GM20431 (cell line): ENCODE results near the gene HLA-E.
"Not testable (repeated sequence)": the region's sequence is repeated elsewhere in the genome, so short reads cannot be mapped to it uniquely, and the experiment has no call there.

Experiments
- in situ Hi-C: fragments of 300-500 bp; cut with MseI, MboI; formaldehyde crosslinking; loops from one replicate; pipeline ENCODE4 v1.15.0; 2020; ENCODE audit warnings: low sequenced_read_pairs; ENCODE audit not compliant: unreplicated experiment

HLA-E gene

DNA sequence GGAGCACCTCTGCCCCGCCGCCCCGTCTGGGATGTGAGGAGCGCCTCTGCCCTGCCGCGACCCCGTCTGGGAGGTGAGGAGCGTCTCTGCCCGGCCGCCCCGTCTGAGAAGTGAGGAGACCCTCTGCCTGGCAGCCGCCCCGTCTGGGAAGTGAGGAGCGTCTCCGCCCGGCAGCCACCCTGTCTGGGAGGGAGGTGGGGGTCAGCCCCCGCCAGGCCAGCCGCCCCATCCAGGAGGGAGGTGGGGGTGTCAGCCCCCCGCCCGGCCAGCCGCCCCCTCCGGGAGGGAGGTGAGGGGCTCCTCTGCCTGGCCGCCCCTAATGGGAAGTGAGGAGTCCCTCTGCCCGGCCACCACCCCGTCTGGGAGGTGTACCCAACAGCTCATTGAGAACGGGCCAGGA is 14.2 kb upstream of the HLA-E start:
- in situ Hi-C loops: not testable (repeated sequence)

DNA sequence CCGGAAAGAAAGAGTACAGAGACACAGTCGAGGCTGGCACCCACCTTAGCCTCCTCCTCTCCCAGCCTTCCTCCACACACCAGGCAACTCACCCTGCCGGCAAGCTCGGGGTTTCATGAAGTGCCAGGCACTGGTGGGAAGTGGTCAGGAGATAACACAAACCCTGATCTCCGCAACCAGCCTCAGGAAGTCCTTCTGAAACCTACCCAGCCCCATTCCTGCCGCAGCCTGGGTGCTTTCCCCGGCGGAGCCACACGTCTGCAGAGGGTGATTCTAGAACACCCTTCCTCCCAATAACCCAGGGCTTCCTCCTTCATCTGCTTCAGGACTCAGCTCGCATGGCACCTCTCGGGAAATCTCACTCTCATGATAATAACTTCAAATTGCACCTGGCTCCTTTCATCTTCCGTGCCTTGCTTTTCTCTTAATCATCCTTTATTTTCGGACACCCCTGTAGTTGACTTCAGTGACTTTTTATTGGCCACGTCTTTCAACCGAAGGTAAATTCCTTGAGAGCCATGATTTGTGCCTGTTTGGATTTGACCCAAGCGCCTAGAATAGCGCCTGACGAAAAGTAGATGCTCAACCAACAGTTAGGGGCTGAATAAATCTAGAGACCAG is 8.7 kb upstream of the HLA-E start:
- in situ Hi-C loops: loop anchor here (5.0 kb wide), 1 partner anchor 57 kb away; no protein-coding TSS in a partner anchor

DNA sequence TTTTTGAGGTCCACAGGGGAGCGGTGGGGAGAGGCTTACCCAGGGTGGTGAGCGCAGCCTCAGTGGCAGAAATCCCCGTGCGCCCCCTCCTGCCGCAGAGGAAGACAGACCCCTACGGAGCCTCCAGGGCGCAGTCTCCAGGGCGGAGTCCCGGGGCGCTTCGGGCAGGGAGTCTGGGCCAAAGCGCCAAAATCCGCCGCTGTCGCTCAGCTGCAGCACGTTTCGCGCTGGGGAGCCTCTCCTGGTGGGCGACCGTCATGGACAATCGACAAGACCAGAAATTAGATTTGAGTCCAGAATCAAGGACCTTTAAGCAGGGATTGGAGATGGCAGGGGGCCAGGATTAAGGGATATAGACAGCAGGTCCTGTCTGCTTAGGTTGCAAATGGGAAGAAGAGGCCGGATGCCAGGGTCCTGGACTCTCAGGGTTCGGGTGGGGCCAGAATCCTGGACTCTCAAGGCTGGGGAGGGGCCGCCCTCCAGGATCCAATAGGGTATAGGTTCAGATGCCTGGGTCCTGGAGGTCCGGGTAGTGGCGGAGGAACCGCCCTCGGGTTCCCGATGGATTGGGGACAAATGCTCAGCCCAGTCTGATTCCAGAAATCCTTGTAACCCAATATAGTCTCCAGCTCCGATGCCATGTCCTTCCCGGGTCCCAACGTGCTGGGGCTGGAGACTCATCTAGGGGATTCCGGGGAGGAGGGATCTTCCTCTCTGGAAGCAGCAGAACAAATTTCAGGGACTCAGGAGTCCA is 7.9 kb upstream of the HLA-E start:
- in situ Hi-C loops: loop anchor here (5.0 kb wide), 1 partner anchor 56 kb away; no protein-coding TSS in a partner anchor

DNA sequence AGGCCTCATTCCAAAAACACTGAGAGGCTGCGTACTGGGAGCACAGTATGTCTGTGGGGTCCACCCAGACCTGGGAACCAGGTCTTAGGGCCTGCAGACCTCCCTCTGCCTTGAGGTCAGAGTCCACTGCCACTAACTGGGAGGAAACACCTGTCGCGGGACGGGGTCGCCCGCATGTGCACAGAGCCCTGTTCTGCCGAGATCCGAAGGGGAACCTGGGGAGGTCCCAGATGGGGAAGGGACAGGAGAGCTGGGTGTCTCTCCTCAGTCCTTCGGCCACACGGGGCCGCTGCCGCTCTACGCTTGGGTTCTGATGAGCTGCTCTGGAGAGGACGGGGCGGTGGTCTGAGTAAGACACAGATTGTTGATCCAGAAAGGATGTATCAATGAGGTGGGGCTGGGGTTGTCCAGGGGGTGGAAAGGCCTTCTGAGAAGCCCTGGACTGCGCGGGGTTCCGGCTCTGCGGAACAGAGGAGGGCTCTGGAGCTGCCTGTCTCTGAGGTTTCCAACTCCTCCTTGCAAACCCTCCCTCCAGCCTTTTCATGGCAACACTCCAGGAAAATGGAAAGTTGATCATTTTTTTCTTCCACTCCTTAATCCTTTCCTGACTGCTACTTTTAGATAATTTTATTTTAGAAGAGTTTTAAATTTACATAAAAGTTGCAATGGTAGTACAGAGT is 7.2 kb upstream of the HLA-E start:
- in situ Hi-C loops: loop anchor here (5.0 kb wide), 1 partner anchor 55 kb away; no protein-coding TSS in a partner anchor

DNA sequence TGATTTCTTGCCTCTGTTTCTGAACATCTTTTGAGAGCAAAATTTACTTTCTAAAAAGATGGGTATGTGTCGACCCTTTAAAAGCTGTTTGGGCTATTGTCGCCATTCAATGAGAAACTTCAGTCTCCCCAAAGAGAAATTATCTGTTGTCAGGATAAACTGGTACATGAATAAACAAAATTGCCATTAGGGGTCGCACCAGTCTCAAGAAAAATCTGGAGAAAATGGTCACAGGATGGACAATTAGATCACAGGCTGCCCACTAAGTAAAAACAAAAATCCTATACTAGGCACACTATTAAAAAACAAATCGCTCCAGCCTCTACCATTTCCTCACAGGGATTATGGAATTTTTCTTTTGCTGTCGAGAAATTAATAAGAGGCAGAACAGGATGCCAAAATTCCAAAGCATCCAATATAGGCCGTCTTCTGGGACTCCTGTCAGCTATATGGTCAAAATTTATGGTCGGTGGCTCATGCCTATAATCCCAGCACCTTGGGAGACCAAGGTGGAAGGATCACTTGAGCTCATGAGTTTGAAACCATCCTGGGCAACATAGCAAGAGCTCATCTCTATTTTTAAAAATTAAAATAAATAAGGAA is 5.5 kb upstream of the HLA-E start:
- in situ Hi-C loops: loop anchor here (5.0 kb wide), 1 partner anchor 54 kb away; no protein-coding TSS in a partner anchor

DNA sequence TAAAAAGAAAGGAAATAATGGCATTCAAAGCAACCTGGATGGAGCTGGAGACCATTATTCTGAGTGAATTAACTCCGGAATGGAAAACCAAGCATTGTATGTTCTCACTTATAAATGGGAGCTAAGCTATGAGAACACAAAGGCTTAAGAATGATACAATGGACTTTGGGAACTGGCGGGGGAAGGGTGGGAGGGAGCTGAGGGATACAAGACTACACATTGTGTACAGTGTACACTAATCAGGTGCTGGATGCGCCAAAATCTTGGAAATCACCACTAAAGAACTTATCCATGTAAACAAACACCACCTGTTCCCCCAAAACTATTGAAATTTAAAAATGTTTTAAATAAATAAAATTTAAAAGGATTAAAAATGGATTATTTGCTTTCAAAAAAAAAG is 4.1 kb upstream of the HLA-E start:
- in situ Hi-C loops: no loop called here

DNA sequence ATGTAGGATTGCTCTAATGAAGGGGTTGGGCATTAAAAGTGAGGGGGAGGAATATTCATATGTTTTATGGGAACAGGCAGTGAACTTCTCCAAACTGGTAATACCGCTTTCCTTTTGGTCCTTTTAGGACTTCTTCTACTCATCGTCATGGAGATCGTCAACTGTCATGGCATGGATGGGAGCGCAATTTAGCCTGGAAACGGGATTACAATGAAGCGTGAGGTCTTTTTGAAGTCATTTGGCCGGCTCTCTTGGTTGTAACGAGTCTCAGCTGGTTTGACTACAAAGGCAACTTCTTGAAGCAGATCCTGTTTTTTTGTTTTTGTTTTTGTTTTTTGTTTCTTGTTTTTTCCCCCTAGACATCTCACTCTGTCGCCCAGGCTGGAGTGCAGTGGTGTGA is 1.4 kb upstream of the HLA-E start:
- in situ Hi-C loops: no loop called here

DNA sequence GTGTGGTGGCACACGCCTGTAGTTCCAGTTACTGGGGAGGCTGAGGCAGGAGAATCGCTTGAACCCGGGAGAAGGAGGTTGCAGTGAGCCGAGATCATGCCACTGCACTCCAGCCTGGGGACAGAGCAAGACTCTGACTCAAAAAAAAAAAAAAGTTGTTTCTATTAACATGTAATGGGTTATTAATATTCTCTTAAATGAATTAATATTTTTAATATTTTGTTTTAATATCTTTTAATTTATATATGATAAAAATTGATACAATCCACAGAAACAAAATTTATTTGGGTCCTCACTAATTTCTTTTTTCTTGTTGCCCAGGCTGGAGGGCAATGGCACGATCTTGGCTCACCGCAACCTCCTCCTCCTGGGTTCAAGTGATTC is 620 bp upstream of the HLA-E start:
- in situ Hi-C loops: not testable (repeated sequence)

DNA sequence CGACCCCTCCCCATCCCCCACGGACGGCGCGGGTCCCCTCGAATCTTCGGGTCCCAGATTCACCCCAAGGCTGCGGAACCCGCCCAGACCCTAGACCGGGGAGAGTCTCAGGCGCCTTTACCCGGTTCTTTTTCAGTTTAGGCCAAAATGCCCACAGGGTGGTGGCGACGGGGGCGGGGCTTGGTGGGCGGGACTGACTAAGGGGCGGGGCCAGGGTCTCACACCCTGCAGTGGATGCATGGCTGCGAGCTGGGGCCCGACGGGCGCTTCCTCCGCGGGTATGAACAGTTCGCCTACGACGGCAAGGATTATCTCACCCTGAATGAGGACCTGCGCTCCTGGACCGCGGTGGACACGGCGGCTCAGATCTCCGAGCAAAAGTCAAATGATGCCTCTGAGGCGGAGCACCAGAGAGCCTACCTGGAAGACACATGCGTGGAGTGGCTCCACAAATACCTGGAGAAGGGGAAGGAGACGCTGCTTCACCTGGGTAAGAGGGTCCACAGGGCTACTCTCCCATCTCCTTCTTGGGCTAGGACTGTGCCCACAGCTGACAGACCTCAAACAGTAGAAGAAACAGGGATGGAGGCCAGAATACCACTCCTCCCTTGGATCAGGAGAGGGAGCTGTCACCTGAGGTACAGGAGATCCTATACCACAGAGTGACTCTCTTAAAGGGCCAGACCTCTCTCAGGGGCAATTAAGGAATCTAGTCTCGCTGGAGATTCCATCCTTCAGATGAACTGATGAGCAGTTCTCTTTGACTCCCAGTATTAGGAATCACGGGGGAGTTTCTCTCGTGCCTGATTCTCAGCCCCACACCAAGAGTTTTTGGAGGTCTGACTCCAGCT is 942 bp downstream of the HLA-E start:
- in situ Hi-C loops: no loop called here

DNA sequence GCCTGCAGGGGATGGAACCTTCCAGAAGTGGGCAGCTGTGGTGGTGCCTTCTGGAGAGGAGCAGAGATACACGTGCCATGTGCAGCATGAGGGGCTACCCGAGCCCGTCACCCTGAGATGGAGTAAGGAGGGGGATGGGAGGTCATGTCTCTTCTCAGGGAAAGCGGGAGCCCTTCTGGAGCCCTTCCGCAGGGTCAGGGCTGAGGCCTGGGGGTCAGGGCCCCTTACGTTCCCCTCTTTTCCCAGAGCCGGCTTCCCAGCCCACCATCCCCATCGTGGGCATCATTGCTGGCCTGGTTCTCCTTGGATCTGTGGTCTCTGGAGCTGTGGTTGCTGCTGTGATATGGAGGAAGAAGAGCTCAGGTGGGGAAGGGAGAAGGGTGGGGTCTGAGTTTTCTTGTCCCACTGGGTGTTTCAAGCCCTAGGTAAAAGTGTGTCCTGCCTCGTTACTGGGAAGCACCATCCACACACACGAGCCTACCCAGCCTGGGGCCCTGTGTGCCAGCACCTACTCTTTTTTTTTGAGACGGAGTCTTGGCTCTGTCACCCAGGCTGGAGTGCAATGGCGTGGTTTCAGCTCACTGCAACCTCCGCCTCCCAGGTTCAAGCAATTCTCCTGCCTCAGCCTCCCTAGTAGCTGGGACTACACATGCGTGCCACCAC is 2.1 kb downstream of the HLA-E start:
- in situ Hi-C loops: not testable (repeated sequence)

DNA sequence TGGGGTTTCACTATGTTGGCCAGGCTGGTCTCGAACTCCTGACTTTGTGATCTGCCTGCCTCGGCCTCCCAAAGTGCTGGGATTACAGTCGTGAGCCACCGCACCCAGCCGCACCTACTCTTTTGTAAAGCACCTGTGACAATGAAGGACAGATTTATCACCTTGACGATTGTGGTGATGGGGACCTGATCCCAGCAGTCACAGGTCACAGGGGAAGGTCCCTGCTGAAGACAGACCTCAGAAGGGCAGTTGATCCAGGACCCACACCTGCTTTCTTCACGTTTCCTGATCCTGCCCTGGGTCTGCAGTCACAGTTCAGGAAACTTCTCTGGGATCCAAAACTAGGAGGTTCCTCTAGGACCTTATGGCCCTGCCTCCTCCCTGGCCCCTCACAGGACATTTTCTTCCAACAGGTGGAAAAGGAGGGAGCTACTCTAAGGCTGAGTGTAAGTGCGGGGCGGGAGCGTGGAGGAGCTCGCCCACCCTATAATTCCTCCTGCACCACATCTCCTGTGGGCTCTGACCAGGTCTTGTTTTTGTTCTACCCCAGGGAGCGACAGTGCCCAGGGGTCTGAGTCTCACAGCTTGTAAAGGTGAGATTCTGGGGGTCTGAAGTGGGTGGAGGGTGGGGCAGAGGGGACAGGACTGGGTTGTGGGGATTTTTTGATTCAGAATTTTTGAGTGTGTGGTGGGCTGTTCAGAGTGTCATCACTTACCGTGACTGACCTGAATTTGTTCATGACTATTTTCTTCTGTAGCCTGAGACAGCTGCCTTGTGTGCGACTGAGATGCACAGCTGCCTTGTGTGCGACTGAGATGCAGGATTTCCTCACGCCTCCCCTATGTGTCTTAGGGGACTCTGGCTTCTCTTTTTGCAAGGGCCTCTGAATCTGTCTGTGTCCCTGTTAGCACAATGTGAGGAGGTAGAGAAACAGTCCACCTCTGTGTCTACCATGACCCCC is 3.0 kb downstream of the HLA-E start:
- in situ Hi-C loops: no loop called here

DNA sequence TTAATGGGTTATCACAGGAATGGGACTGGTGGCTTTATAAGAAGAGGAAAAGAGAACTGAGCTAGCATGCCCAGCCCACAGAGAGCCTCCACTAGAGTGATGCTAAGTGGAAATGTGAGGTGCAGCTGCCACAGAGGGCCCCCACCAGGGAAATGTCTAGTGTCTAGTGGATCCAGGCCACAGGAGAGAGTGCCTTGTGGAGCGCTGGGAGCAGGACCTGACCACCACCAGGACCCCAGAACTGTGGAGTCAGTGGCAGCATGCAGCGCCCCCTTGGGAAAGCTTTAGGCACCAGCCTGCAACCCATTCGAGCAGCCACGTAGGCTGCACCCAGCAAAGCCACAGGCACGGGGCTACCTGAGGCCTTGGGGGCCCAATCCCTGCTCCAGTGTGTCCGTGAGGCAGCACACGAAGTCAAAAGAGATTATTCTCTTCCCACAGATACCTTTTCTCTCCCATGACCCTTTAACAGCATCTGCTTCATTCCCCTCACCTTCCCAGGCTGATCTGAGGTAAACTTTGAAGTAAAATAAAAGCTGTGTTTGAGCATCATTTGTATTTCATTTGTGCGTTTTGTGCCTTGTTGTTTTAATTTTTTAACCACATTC is 4.4 kb downstream of the HLA-E start:
- in situ Hi-C loops: no loop called here

DNA sequence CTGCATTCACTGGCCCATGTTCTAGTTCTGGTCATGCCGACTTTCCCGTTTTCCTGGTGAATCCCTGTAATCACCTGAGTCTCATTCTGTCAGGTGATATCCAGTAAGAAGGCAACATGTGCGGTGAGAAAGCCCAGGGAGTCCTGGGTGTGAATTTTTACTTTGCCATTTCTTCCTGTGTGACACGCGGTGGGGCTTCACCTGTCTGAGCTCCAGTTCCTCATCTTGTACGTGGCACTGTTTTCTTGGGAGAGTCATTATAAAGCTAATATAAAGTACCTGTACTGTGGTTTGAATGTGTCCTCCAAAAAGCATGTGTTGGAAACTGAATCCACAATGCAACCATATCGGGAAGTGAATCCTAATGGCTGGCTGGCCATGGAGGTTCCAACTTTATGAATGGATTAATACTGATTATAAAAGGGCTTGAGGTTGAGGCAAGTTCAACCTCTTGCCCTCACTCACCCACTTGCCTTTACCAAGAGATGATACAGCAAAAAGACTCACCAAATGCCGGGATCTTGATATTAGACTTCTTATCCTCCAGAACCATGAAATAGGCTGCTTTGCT is 5.1 kb downstream of the HLA-E start:
- in situ Hi-C loops: no loop called here

DNA sequence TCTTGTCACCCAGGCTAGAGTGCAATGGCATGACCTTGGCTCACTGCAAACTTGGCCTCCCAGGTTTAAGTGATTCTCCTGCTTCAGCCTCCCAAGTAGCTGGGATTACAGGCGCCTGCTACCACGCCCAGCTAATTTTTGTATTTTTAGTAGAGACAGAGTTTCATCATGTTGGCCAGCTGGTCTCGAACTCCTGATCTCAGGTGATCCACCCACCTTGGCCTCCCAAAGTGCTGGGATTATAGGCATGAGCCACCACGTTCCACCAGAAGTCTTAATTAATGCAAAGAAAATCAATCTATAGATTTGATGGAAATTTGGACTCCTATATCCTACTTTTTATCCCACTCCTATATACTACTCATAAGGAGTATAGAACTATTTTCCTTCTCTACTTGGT is 5.8 kb downstream of the HLA-E start:
- in situ Hi-C loops: not testable (repeated sequence)

DNA sequence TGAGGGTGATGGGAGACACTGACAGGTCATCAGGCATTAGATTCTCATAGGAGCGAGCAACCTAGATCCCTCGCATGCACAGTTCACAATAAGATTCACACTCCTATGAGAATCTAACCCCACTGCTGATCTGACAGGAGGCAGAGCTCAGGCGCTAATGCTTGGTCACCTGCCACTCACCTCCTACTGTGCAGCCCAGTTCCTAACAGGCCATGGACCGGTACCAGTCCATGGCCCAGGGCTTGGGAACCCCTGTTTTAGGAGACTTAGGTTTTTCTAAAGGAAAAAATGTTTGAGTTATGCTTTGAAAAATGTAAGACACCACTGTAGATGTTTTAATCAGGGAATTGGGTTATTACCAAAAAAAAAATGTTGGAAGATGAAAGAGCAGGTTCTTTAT is 6.7 kb downstream of the HLA-E start:
- in situ Hi-C loops: no loop called here

DNA sequence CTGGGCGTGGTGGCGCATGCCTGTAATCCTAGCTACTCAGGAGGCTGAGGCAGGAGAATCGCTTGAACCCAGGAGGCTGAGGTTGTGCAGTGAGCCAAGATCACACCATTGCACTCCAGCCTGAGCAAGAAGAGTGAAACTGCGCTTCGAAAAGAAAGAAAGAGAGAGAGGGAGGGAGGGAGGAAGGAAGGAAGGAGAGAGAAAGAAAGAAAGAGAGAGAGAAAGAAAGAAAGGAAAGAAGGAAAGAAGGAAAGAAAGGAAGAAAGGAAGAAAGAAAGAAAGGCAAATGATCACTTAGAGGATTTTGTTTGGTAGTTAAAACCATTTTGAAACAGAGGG is 7.9 kb downstream of the HLA-E start:
- in situ Hi-C loops: not testable (repeated sequence)

DNA sequence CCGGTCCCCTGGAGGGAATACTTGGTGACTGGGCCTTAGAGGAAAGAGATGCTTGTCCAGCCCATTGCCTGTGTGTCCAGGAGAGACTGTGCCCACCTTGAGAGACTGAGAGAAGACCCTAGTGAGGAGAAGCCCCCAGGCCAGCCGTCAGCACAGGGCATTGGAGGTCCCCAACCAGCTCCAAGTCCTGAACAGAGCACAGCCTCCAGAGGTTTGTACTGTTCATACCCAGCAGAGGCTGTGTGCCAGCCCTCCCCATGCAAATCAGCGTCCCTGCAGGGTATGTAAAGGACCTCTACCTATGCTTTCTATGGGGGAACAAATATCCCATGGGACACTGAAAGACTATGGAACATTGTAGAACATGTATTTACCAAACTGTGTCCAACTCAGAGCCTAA is 8.4 kb downstream of the HLA-E start:
- in situ Hi-C loops: no loop called here

DNA sequence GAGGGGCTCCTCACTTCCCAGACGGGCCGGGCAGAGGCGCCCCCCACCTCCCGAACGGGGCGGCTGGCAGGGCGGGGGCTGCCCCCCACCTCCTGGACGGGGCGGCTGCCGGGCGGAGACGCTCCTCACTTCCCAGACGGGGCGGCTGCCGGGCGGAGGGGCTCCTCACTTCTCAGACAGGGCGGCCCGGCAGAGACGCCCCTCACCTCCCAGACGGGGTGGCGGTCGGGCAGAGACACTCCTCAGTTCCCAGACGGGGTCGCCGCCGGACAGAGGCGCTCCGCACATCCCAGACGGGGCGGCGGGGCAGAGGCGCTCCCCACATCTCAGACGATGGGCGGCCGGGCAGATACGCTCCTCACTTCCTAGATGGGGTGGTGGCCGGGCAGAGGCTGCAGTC is 9.4 kb downstream of the HLA-E start:
- in situ Hi-C loops: not testable (repeated sequence)
